Liver (tissue), 3 donors: Measurements from ENCODE around the gene NDFIP1.

ENCODE experiments used
- GABPA ChIP-seq, 2 donors: IDR thresholded peaks in 1 of 2; conservative IDR thresholded peaks in 1 of 2; 2 replicates each; pipeline ENCODE4 v1.6.1; 2016; ENCODE audit warnings: antibody characterized with exemption in 2 of 2, mild to moderate bottlenecking in 1 of 2, moderate library complexity in 1 of 2
- HNF4A ChIP-seq, 2 donors: conservative IDR thresholded peaks; 2 replicates each; pipeline ENCODE4 v1.6.1; 2016; ENCODE audit warnings: antibody characterized with exemption in 2 of 2, mild to moderate bottlenecking in 2 of 2
- ZBTB33 ChIP-seq: IDR thresholded peaks from 2 replicates; pipeline ENCODE4 v1.6.1; 2016; ENCODE audit warnings: antibody characterized with exemption
- TF ChIP-seq, protein P1 (sequence below): fragments of 150-350 bp; IDR thresholded peaks from 2 replicates; pipeline ENCODE4 v1.5.1; 2017; ENCODE audit warnings: improper control_type of control experiment, low read depth, low read length; ENCODE audit not compliant: missing input control
- TF ChIP-seq, protein P2 (sequence below): IDR thresholded peaks from 2 replicates; pipeline ENCODE4 v1.6.1; 2016; ENCODE audit warnings: antibody characterized with exemption
- donor health status: healthy.
- donor health status: healthy.

DNA sequence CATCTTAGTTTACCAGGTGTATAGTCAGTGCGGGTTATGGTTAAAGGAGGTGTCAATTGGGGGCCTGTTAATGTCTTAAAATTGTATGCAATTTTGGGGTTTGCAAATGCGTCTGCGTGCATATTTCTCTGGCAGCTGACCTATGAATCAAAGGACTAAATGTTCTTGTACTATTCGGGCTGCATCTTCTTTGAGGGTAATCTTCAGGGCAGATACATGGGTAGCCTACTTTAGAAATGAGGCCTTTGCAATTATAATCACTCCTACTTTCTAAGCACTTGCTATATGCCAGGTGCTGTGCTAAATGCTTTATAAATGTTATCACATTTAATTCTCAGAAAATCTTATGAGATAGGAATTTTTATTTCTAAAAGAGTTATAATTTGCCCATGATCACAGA is 58.2 kb downstream of the NDFIP1 start:
- TF ChIP-seq, protein P1, sequence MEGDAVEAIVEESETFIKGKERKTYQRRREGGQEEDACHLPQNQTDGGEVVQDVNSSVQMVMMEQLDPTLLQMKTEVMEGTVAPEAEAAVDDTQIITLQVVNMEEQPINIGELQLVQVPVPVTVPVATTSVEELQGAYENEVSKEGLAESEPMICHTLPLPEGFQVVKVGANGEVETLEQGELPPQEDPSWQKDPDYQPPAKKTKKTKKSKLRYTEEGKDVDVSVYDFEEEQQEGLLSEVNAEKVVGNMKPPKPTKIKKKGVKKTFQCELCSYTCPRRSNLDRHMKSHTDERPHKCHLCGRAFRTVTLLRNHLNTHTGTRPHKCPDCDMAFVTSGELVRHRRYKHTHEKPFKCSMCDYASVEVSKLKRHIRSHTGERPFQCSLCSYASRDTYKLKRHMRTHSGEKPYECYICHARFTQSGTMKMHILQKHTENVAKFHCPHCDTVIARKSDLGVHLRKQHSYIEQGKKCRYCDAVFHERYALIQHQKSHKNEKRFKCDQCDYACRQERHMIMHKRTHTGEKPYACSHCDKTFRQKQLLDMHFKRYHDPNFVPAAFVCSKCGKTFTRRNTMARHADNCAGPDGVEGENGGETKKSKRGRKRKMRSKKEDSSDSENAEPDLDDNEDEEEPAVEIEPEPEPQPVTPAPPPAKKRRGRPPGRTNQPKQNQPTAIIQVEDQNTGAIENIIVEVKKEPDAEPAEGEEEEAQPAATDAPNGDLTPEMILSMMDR = no peak
- no peak for TF ChIP-seq HNF4A (conservative IDR thresholded peaks at IDR 0.05)
- no peak for TF ChIP-seq ZBTB33
- TF ChIP-seq GABPA (IDR thresholded peaks at IDR 0.05 in 1 of 2, conservative IDR thresholded peaks at IDR 0.05 in 1 of 2) = no peak
- TF ChIP-seq, protein P2, sequence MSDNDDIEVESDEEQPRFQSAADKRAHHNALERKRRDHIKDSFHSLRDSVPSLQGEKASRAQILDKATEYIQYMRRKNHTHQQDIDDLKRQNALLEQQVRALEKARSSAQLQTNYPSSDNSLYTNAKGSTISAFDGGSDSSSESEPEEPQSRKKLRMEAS = no peak
